GM12878 (cell line): ENCODE measurements around the gene ANKRD11.

ENCODE experiments used
- BACH1 ChIP-seq: fragments of 450-650 bp; IDR thresholded peaks from 2 replicates; pipeline ENCODE4 v1.6.1; 2017; ENCODE audit warnings: mild to moderate bottlenecking, borderline replicate concordance
- BHLHE40 ChIP-seq, 2 experiments: fragments of 450-650 bp in 1 of 2; IDR thresholded peaks; 2 replicates each; pipeline ENCODE4 v1.6.1; 2011 to 2017; ENCODE audit warnings: low read depth in 2 of 2, borderline replicate concordance in 1 of 2, improper control_type of control experiment in 1 of 2, low read length in 1 of 2, mild to moderate bottlenecking in 1 of 2
- CBFB ChIP-seq: IDR thresholded peaks from 2 replicates; pipeline ENCODE4 v1.6.1; 2016; ENCODE audit warnings: antibody characterized with exemption, low read depth
- CBX3 ChIP-seq: fragments of 200-600 bp; sonication (generic); IDR thresholded peaks from 2 replicates; pipeline ENCODE4 v1.6.1; 2016; ENCODE audit warnings: low read depth, borderline replicate concordance
- CEBPB ChIP-seq, 2 experiments: fragments of 150-350 bp in 1 of 2; IDR thresholded peaks; 2 replicates each; pipeline ENCODE4 v1.6.1; 2012 to 2014; ENCODE audit warnings: low read depth in 2 of 2, low read length in 2 of 2, borderline replicate concordance in 1 of 2, inconsistent platforms in 1 of 2
- MXI1 ChIP-seq: fragments of 150-350 bp; IDR thresholded peaks from 2 replicates; pipeline ENCODE4 v1.6.1; 2011; ENCODE audit warnings: low read depth, mild to moderate bottlenecking, inconsistent platforms, low read length, improper control_type of control experiment
- RAD21 ChIP-seq: IDR thresholded peaks from 2 replicates; pipeline ENCODE4 v1.6.1; 2011; ENCODE audit warnings: mild to moderate bottlenecking, low read depth, low read length, moderate library complexity; ENCODE audit not compliant: insufficient read depth
- SIN3A ChIP-seq: IDR thresholded peaks from 2 replicates; pipeline ENCODE4 v1.6.1; 2012; ENCODE audit warnings: low read depth, low read length, improper control_type of control experiment
- TCF7 ChIP-seq: IDR thresholded peaks from 2 replicates; pipeline ENCODE4 v1.6.1; 2014; ENCODE audit warnings: antibody characterized with exemption, borderline replicate concordance
- ZNF274 ChIP-seq: IDR thresholded peaks from one replicate; pipeline ENCODE4 v1.8.0; 2011; ENCODE audit not compliant: insufficient read length, insufficient read depth
- TF ChIP-seq, protein P1 (sequence below), 3 experiments: IDR thresholded peaks in 2 of 3; conservative IDR thresholded peaks in 1 of 3; 2 replicates each; pipeline ENCODE4 v1.5.1; 2011; ENCODE audit warnings: low read depth in 3 of 3, low read length in 3 of 3, mild to moderate bottlenecking in 3 of 3, control low read depth in 2 of 3, moderate library complexity in 2 of 3, inconsistent platforms in 1 of 3, mixed read lengths in 1 of 3; ENCODE audit not compliant: control insufficient read depth in 2 of 3, insufficient read depth in 1 of 3; ENCODE audit errors: extremely low read depth in 1 of 3
- TF ChIP-seq, protein P2 (sequence below): fragments of 450-650 bp; IDR thresholded peaks from 2 replicates; pipeline ENCODE4 v1.6.1; 2014; ENCODE audit warnings: mild to moderate bottlenecking

- TF ChIP-seq, protein P1, sequence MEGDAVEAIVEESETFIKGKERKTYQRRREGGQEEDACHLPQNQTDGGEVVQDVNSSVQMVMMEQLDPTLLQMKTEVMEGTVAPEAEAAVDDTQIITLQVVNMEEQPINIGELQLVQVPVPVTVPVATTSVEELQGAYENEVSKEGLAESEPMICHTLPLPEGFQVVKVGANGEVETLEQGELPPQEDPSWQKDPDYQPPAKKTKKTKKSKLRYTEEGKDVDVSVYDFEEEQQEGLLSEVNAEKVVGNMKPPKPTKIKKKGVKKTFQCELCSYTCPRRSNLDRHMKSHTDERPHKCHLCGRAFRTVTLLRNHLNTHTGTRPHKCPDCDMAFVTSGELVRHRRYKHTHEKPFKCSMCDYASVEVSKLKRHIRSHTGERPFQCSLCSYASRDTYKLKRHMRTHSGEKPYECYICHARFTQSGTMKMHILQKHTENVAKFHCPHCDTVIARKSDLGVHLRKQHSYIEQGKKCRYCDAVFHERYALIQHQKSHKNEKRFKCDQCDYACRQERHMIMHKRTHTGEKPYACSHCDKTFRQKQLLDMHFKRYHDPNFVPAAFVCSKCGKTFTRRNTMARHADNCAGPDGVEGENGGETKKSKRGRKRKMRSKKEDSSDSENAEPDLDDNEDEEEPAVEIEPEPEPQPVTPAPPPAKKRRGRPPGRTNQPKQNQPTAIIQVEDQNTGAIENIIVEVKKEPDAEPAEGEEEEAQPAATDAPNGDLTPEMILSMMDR (IDR thresholded peaks at IDR 0.05 in 2 of 3, conservative IDR thresholded peaks at IDR 0.05 in 1 of 3; ENCODE audit: control insufficient read depth in 2 of 3, extremely low read depth in 1 of 3, insufficient read depth in 1 of 3, low read depth in 3 of 3, low read length in 3 of 3) = no peak
- TF ChIP-seq ZNF274 (no peak), SIN3A (no peak), CEBPB (IDR thresholded peaks at IDR 0.05; ENCODE audit: borderline replicate concordance in 1 of 2, low read depth in 2 of 2, low read length in 2 of 2) (no peak), CBFB (no peak), RAD21 (no peak), BHLHE40 (IDR thresholded peaks at IDR 0.05; ENCODE audit: borderline replicate concordance in 1 of 2, low read depth in 2 of 2, low read length in 1 of 2) (no peak), CBX3 (no peak), MXI1 (no peak), TCF7 (no peak), BACH1 (no peak)
- TF ChIP-seq, protein P2, sequence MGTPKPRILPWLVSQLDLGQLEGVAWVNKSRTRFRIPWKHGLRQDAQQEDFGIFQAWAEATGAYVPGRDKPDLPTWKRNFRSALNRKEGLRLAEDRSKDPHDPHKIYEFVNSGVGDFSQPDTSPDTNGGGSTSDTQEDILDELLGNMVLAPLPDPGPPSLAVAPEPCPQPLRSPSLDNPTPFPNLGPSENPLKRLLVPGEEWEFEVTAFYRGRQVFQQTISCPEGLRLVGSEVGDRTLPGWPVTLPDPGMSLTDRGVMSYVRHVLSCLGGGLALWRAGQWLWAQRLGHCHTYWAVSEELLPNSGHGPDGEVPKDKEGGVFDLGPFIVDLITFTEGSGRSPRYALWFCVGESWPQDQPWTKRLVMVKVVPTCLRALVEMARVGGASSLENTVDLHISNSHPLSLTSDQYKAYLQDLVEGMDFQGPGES = no peak
These were observed 54.0 kb downstream of the ANKRD11 start for GRCh38 chr16:89436366-89436765.
